HEK293 (cell line): ENCODE data around the gene KATNB1.
A peak's percentile ranks its signal among the peaks of the same experiment; 100 is the strongest.

ENCODE experiments used
- CTCF ChIA-PET: fragments of 350-600 bp; formaldehyde crosslinking; extraction: SDS; loops from one replicate; lab custom pipeline; 2021; ENCODE audit warnings: antibody characterized with exemption; lab: Yijun Ruan, JAX
- POLR2A ChIA-PET: fragments of 300-600 bp; formaldehyde crosslinking; extraction: SDS; loops from one replicate; lab custom pipeline; 2020; ENCODE audit warnings: antibody characterized with exemption, inconsistent platforms; lab: Yijun Ruan, JAX
- H3K27ac ChIP-seq: fragments of 200-500 bp; sonication (Bioruptor generic); 2 replicates; pipeline ENCODE4 v1.5.1; 2014; ENCODE audit warnings: low read depth, low read length, control low read depth, inconsistent platforms; ENCODE audit errors: extremely low read depth
- H3K36me3 ChIP-seq, 2 experiments: fragments of 200-500 bp in 1 of 2; sonication (Bioruptor generic) in 1 of 2; 1 replicate in 1 of 2; 2 replicates in 1 of 2; pipeline ENCODE4 v1.5.1; 2014 to 2017; ENCODE audit warnings: inconsistent platforms in 2 of 2, low read length in 2 of 2; ENCODE audit not compliant: control insufficient read depth in 2 of 2, insufficient read depth in 1 of 2
- H3K4me1 ChIP-seq: fragments of 200-500 bp; sonication (Bioruptor generic); 2 replicates; pipeline ENCODE4 v1.5.1; 2014; ENCODE audit warnings: mild to moderate bottlenecking, low read length, inconsistent platforms; ENCODE audit not compliant: control insufficient read depth, insufficient read depth
- H3K4me3 ChIP-seq: 2 replicates; pipeline ENCODE4 v1.5.1; 2011; ENCODE audit warnings: low read depth, mild to moderate bottlenecking, control low read depth, low read length, moderate library complexity
- H3K9me3 ChIP-seq: fragments of 200-500 bp; sonication (Bioruptor generic); 2 replicates; pipeline ENCODE4 v1.5.1; 2014; ENCODE audit warnings: low read depth, low read length, inconsistent platforms; ENCODE audit not compliant: control insufficient read depth, insufficient read depth
- BCL6B ChIP-seq: fragments of 450-650 bp; formaldehyde crosslinking; IDR thresholded peaks from 2 replicates; pipeline ENCODE4 v1.5.1; 2017; ENCODE audit warnings: missing biosample characterization, missing genetic modification characterization
- KLF16 ChIP-seq: fragments of 450-650 bp; formaldehyde crosslinking; IDR thresholded peaks from 2 replicates; pipeline ENCODE4 v1.5.1; 2017; ENCODE audit warnings: missing biosample characterization, missing genetic modification characterization
- MEIS1 ChIP-seq: sonication (generic); formaldehyde crosslinking; IDR thresholded peaks from 2 replicates; pipeline ENCODE4 v1.8.1; 2022; ENCODE audit warnings: missing genetic modification reagents, mild to moderate bottlenecking, borderline replicate concordance
- OVOL3 ChIP-seq: fragments of 450-650 bp; formaldehyde crosslinking; IDR thresholded peaks from 2 replicates; pipeline ENCODE4 v1.5.1; 2016; ENCODE audit warnings: missing biosample characterization, missing genetic modification characterization
- PRDM1 ChIP-seq: fragments of 450-650 bp; formaldehyde crosslinking; IDR thresholded peaks from 2 replicates; pipeline ENCODE4; 2016; ENCODE audit warnings: missing biosample characterization, missing genetic modification characterization
- PRDM6 ChIP-seq: fragments of 450-650 bp; formaldehyde crosslinking; IDR thresholded peaks from 2 replicates; pipeline ENCODE4 v1.5.1; 2017; ENCODE audit warnings: missing biosample characterization, missing genetic modification characterization
- ZBTB1 ChIP-seq: fragments of 450-650 bp; formaldehyde crosslinking; IDR thresholded peaks from 2 replicates; pipeline ENCODE4 v1.5.1; 2016; ENCODE audit warnings: missing biosample characterization, missing genetic modification characterization
- ZNF175 ChIP-seq: fragments of 450-650 bp; formaldehyde crosslinking; IDR thresholded peaks from 2 replicates; pipeline ENCODE4 v1.5.1; 2016; ENCODE audit warnings: missing biosample characterization, missing genetic modification characterization
- ZNF362 ChIP-seq: fragments of 450-650 bp; formaldehyde crosslinking; IDR thresholded peaks from 2 replicates; pipeline ENCODE4 v1.5.1; 2016; ENCODE audit warnings: missing biosample characterization, missing genetic modification characterization
- ZNF513 ChIP-seq: fragments of 450-650 bp; IDR thresholded peaks from 2 replicates; pipeline ENCODE4 v1.5.1; 2018; ENCODE audit warnings: missing biosample characterization, missing genetic modification characterization
- ZNF596 ChIP-seq: fragments of 450-650 bp; IDR thresholded peaks from 2 replicates; pipeline ENCODE4 v1.5.0; 2018; ENCODE audit warnings: missing biosample characterization, mild to moderate bottlenecking, missing genetic modification characterization, moderate library complexity
- ZNF639 ChIP-seq: fragments of 450-650 bp; formaldehyde crosslinking; IDR thresholded peaks from 2 replicates; pipeline ENCODE4 v1.5.1; 2016; ENCODE audit warnings: missing biosample characterization, missing genetic modification characterization
- ZNF692 ChIP-seq: fragments of 450-650 bp; formaldehyde crosslinking; IDR thresholded peaks from 2 replicates; pipeline ENCODE4 v1.5.1; 2016; ENCODE audit warnings: missing biosample characterization, missing genetic modification characterization

The KATNB1 gene

GRCh38 chr16:57724531-57724930 is 11.0 kb upstream of the KATNB1 start (continued):
- TF ChIP-seq KLF16 (tag by site-specific recombination): no peak
- no peak for TF ChIP-seq ZNF513 (tag by site-specific recombination)

GRCh38 chr16:57725151-57725550 is 10.4 kb upstream of the KATNB1 start:
- TF ChIP-seq ZBTB1 (no peak), PRDM1 (tag by site-specific recombination) (0 out of 2 replicates have a peak, but pooled peaks have one; percentile 21)
- Histone ChIP-seq H3K9me3 (no peaks in the 10 kb centered on the region), H3K4me3 (no peak overlapping the region), H3K4me1 (no peaks in the 10 kb centered on the region), H3K27ac (no peak overlapping the region), H3K36me3 (no peaks in the 10 kb centered on the region)
- ChIA-PET CTCF (interaction anchor here (0.8 to 1.5 kb wide), 3 partner anchors 75 to 140 kb away, joined by 4 read pairs; no protein-coding TSS in a partner anchor), POLR2A (interaction anchor here (1.5 kb wide), 1 partner anchor 10 kb away, joined by 5 read pairs; the partner anchor contains the start of gene KATNB1)

- ChIA-PET CTCF (interaction anchor here (0.6 to 1.5 kb wide), 3 partner anchors 12 to 140 kb away, joined by 4 read pairs; no protein-coding TSS in a partner anchor), POLR2A (interaction anchor here (1.5 kb wide), 1 partner anchor 10 kb away, joined by 5 read pairs; the partner anchor contains the start of gene KATNB1)
- TF ChIP-seq PRDM6 (tag by site-specific recombination) (peak; percentile 30; the same call in 1 of the 2 replicates), BCL6B (tag by site-specific recombination) (peak; percentile 62; the same call in 1 of the 2 replicates), ZNF692 (peak; percentile 67), ZNF596 (tag by site-specific recombination) (no peak), ZNF639 (tag by site-specific recombination) (no peak)
- no peaks in the 10 kb centered on the region for H3K4me1 ChIP-seq
- no peaks in the 10 kb centered on the region for H3K36me3 ChIP-seq
- no peak overlapping the region for H3K27ac ChIP-seq
- H3K9me3 ChIP-seq: no peaks in the 10 kb centered on the region
- no peak overlapping the region for H3K4me3 ChIP-seq
Measured at GRCh38 chr16:57725554-57725953, 10.0 kb upstream of the KATNB1 start.

GRCh38 chr16:57725976-57726375 is 9.6 kb upstream of the KATNB1 start:
- H3K36me3 ChIP-seq: no peaks in the 10 kb centered on the region

More at GRCh38 chr16:57725976-57726375, 9.6 kb upstream of the KATNB1 start:
- no peak overlapping the region for H3K27ac ChIP-seq
- H3K4me3 ChIP-seq: no peak overlapping the region
- H3K4me1 ChIP-seq: no peaks in the 10 kb centered on the region
- TF ChIP-seq ZNF175 (tag by site-specific recombination) (no peak), ZNF362 (tag by site-specific recombination) (no peak), MEIS1 (CRISPR knock-in tag) (no peak), OVOL3 (no peak)
- ChIA-PET CTCF (interaction anchor here (0.6 to 1.5 kb wide), 4 partner anchors 11 to 141 kb away, joined by 3 to 4 read pairs (median 4); no protein-coding TSS in a partner anchor), POLR2A (no interaction called here)
- no peaks in the 10 kb centered on the region for H3K9me3 ChIP-seq
